Large intestine (tissue), 3 donors: ENCODE results near the gene OOEP. TPM values are rescaled to one million over a fixed set of nuclear protein-coding genes. Genes with fewer than 3 reads are reported as not detected.
A peak's percentile ranks its signal among the peaks of the same experiment; 100 is the strongest.

ENCODE experiments used
- DNase-seq, 2 donors: peaks; one replicate each; pipeline versions ENCODE4 v3.0.0 to v3.0.0-alpha.2; 2013
- H3K27ac ChIP-seq: one replicate; pipeline ENCODE4 v1.5.1; 2013; ENCODE audit warnings: low read length
- H3K27me3 ChIP-seq: 2 replicates; pipeline ENCODE4 v1.6.1; 2013; ENCODE audit warnings: low read length; ENCODE audit not compliant: control insufficient read depth, insufficient read depth
- H3K36me3 ChIP-seq: 2 replicates; pipeline ENCODE4 v1.6.1; 2013; ENCODE audit warnings: low read length; ENCODE audit not compliant: control insufficient read depth, insufficient read depth
- H3K4me1 ChIP-seq: one replicate; pipeline ENCODE4 v1.6.1; 2013; ENCODE audit warnings: low read length; ENCODE audit not compliant: control insufficient read depth, insufficient read depth
- H3K4me3 ChIP-seq: one replicate; pipeline ENCODE4 v1.5.1; 2013; ENCODE audit warnings: low read length
- H3K9me3 ChIP-seq: one replicate; pipeline ENCODE4 v1.6.1; 2013; ENCODE audit warnings: mild to moderate bottlenecking, low read depth, low read length, moderate library complexity; ENCODE audit not compliant: control insufficient read depth
- WGBS: methylation state at CpG from one replicate; pipeline ENCODE4 v1.1.5; 2013; ENCODE audit warnings: low lambda C conversion rate; ENCODE audit not compliant: insufficient coverage; 5-methylcytosine and 5-hydroxymethylcytosine counted together
- polyA plus RNA-seq: library from polyadenylated mRNA; unstranded; fragments of 120-200 nt; gene quantifications from one replicate; pipeline ENCODE4 v1.2.1, GENCODE V29; 2013

The OOEP gene
- polyA plus RNA-seq, 1 donor = 0.43 TPM

DNA sequence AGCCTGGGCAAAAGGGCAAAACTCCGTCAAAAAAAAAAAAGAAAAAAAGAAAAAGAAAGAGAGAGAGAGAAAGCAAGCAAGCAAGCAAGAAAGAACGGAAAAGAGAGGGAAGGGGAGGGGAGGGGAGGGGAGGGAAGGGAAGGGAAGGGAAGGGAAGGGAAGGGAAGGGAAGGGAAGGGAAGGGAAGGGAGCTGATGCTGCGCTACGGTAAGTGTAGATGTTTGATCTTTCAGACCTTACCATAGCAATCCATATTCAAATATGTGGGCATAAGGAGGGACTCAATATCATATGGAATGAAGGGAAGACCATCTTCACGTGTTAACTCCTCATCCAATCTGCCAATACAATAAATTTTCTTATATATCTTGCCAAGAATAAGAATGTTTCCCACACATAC is 27.5 kb downstream of the OOEP start:
- no peaks in the 10 kb centered on the region for H3K4me1 ChIP-seq
- H3K4me3 ChIP-seq = no peak overlapping the region
- no peaks in the 10 kb centered on the region for H3K36me3 ChIP-seq
- H3K9me3 ChIP-seq = no peaks in the 10 kb centered on the region
- 93% methylated on average over 2 of the region's 5 CpGs for WGBS
- no peak for DNase-seq
- H3K27me3 ChIP-seq = peaks cover 8% of the 10 kb centered on the region
- no peak overlapping the region for H3K27ac ChIP-seq

DNA sequence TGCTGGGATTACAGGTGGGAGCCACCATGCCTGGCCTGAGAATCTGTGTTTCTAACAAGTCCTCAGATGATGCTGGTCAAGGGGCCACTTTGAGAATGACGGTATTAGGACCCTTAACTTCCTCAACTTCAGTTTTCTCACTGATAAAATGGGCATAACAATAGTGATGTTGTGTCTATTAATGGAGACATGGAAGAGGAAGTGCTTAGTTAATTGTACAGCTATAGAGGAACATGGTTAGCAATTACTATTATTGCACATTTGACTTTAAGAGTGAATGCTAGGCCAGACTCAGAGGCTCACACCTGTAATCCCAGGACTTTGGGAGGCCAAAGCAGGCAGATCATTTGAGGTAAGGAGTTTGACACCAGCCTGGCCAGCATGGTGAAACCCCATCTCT is 28.4 kb downstream of the OOEP start:
- Histone ChIP-seq H3K27ac (no peak overlapping the region), H3K4me3 (no peak overlapping the region), H3K4me1 (no peaks in the 10 kb centered on the region), H3K36me3 (no peaks in the 10 kb centered on the region), H3K9me3 (no peaks in the 10 kb centered on the region), H3K27me3 (peaks cover 3% of the 10 kb centered on the region)
- no CpG with 5 or more reads among the region's 1 CpG for WGBS
- DNase-seq = no peak

DNA sequence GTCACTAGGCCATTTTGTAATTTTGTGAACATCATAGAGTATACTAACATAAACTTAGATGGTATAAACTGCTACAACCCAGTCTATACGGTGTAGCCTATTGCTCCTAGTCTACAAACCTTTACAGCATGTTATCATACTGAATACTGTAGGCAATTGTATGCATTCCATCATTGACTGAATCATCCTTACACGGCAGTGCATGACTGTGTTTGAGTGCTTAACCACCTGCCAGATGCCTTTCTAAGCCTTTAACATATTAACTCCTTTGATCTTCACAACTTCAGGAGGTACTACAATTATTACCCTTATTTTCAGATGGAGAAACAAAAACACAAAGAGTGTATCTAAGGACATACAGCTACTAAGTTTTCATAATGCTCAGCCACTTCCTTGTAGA is 29.6 kb downstream of the OOEP start:
- Histone ChIP-seq H3K4me3 (no peak overlapping the region), H3K36me3 (no peaks in the 10 kb centered on the region), H3K27ac (no peak overlapping the region), H3K27me3 (no peaks in the 10 kb centered on the region), H3K9me3 (no peaks in the 10 kb centered on the region), H3K4me1 (no peaks in the 10 kb centered on the region)
- WGBS = 17% methylated on average over 1 of the region's 2 CpGs
- DNase-seq = peak in 1 of 2 donors; percentile 12

DNA sequence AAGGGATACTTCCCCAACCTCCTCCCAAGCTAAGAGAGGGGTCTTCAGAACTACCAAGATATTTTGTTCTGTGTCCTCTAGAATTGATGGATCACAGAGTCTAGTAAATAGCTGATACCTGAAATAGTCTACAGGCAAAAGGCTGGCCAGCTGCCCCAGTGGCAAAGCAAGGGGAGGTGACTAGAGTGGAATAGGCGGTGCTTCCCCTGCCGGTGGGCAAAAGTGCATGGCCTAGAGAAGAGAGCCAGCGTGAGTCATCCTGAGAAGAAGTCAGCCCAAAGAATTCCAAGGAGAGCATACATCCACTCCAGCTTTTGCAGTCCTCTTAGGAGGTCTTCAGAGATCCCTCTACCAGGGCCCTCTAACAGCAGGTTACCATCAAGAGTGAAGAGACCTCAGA is 30.4 kb downstream of the OOEP start:
- no peaks in the 10 kb centered on the region for H3K9me3 ChIP-seq
- H3K4me3 ChIP-seq = no peak overlapping the region
- no peaks in the 10 kb centered on the region for H3K4me1 ChIP-seq
- no peaks in the 10 kb centered on the region for H3K27me3 ChIP-seq
- DNase-seq = no peak
- H3K27ac ChIP-seq = no peak overlapping the region
- no CpG with 5 or more reads among the region's 3 CpGs for WGBS
- H3K36me3 ChIP-seq = no peaks in the 10 kb centered on the region

DNA sequence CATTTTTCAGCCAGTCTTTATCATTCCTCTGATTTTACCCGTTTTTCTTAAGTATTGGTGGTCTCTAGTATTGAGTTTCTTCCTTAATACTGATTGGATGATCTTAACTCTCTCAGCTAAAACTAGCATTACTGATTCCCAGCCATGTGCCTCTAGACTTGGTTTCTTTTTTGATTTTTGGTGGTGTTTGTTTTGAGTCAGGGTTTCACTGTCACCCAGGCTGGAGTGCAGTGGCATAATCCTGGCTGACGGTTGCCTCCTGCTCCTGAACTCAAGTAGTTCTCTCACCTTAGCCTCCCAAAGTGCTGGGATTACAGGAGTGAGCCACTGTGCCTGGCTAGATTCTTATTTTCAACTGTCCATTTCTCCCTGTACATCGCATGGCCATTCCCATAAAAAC is 40.5 kb downstream of the OOEP start:
- WGBS = no CpG with 5 or more reads among the region's 3 CpGs
- Histone ChIP-seq H3K27me3 (peaks cover 5% of the 10 kb centered on the region), H3K9me3 (no peaks in the 10 kb centered on the region), H3K36me3 (no peaks in the 10 kb centered on the region), H3K27ac (no peak overlapping the region), H3K4me3 (no peak overlapping the region), H3K4me1 (no peaks in the 10 kb centered on the region)
- DNase-seq = no peak

DNA sequence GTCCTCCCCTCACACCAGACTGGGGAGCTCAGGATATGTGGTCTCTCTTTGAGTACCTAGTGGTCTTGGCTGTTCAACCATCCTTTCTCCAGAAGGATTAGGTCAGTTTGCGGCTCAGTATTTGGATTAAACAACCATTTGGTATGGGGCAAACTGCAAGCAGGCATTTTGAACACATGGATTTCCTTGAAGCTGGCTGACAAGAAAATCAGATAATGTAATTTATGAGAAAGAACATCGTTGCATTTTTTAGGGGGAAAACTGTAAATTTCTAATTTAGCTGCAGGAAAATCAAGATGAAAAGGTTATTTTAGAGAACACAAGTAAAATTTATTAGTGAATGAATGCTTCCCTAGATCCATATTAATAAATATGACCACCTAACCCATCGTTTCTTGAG is 40.9 kb downstream of the OOEP start:
- 83% methylated on average over 1 of the region's 3 CpGs for WGBS
- H3K4me3 ChIP-seq = no peak overlapping the region
- H3K27me3 ChIP-seq = peaks cover 5% of the 10 kb centered on the region
- DNase-seq = no peak
- no peaks in the 10 kb centered on the region for H3K4me1 ChIP-seq
- H3K9me3 ChIP-seq = no peaks in the 10 kb centered on the region
- H3K27ac ChIP-seq = no peak overlapping the region
- H3K36me3 ChIP-seq = no peaks in the 10 kb centered on the region

DNA sequence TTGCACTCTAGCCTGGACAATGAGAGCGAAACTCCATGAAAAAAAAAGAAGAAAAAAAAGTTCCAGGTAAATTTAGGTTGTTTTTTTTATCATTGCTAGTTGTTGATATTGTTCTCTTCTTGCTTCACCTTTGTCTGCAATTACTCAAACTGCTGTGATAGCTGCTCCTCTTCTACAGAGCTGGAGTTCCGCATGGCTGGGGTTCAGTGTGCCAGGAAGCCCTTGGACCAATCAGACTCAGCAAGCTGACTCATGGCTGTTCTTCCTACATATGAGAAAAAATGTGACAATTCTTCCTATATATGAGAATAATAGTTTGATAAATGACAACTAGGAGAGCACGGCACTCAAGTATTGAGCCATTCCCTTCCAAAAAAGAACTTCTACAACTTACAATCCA is 44.0 kb downstream of the OOEP start:
- DNase-seq = no peak
- WGBS = no CpG with 5 or more reads among the region's 3 CpGs
- no peak overlapping the region for H3K4me3 ChIP-seq

DNA sequence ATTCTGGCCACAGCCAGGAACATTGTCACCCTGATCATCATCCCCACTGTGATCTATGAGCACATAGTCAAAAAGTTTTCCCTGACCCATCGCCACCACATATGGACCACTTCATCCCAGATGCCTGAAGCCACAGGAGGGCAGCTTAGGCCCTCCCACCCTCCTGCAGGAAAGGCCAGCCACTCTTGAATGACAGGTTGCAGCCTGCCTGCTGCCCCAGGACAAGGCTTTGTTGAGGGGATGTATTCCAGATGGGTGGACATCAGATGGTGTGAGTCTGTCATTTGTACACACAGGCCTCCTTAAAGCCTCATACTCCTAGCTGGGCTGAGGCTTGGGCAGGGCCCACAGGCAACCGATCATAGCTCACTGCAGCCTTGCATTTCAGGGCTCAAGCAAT is 46.4 kb downstream of the OOEP start:
- H3K27me3 ChIP-seq = no peaks in the 10 kb centered on the region
- no peak overlapping the region for H3K27ac ChIP-seq
- H3K36me3 ChIP-seq = no peaks in the 10 kb centered on the region
- DNase-seq = no peak
- no CpG with 5 or more reads among the region's 2 CpGs for whole genome bisulfite sequencing
- peaks cover 6% of the 10 kb centered on the region for H3K9me3 ChIP-seq
- no peaks in the 10 kb centered on the region for H3K4me1 ChIP-seq
- H3K4me3 ChIP-seq = no peak overlapping the region

More for the DNA sequence above, 44.0 kb downstream of the OOEP start:
- Histone ChIP-seq H3K36me3 (no peaks in the 10 kb centered on the region), H3K9me3 (no peaks in the 10 kb centered on the region), H3K27ac (no peak overlapping the region), H3K4me1 (no peaks in the 10 kb centered on the region), H3K27me3 (peaks cover 4% of the 10 kb centered on the region)

Other genes starting within 250 kb of the OOEP start
- gene KHDC1L, start 144.4 kb downstream of the OOEP start, polyA plus RNA-seq = 0.13 TPM
- 4.2 TPM for gene KHDC1, start 106.7 kb downstream of the OOEP start, polyA plus RNA-seq
- gene DPPA5, start 15.6 kb downstream of the OOEP start, polyA plus RNA-seq = not detected
- not detected for gene KHDC3L, start 7.2 kb downstream of the OOEP start, polyA plus RNA-seq
- gene DDX43, start 24.9 kb upstream of the OOEP start, polyA plus RNA-seq = 0.63 TPM
- gene CGAS, start 82.4 kb upstream of the OOEP start, polyA plus RNA-seq = 2.8 TPM
- 24.0 TPM for gene MTO1, start 91.8 kb upstream of the OOEP start, polyA plus RNA-seq
- 17,872 TPM for gene EEF1A1, start 151.1 kb upstream of the OOEP start, polyA plus RNA-seq